ENCODE measurements around the gene SIX1. TPM values are rescaled to one million over a fixed set of nuclear protein-coding genes. Genes with fewer than 3 reads are reported as not detected.

SIX1 gene
- total RNA-seq, 4 donors from 2014 or later = 28.3 to 76.4 (median 56.3) TPM

- DNase-seq = no peak
Observed at GRCh38 chr14:60670989-60671388, 21.7 kb upstream of the SIX1 start.

GRCh38 chr14:60668431-60669112 is 19.3 kb upstream of the SIX1 start:
- Histone ChIP-seq H3K4me1 (peaks cover 20 to 21% of the 10 kb centered on the region in 2 donors), H3K4me3 (no peak overlapping the region), H3K27me3 (no peaks in the 10 kb centered on the region), H3K27ac (peak overlapping the region; percentile 22 to 73 (median 56)), H3K36me3 (no peaks in the 10 kb centered on the region), H3K9me3 (no peaks in the 10 kb centered on the region)
- DNase-seq (no peak), ATAC-seq (no peak)
- in situ Hi-C loops (cut with MboI; ENCODE audit: low sequenced_read_pairs in 4 of 4) (loop anchor here in 1 of 4 donors (10.0 kb wide), 1 partner anchor 56 kb away; the partner anchor contains the start of gene SIX4), intact Hi-C loops (cut with DNase I; ENCODE audit: low total_unique reads) (no loop called here)
- no peak for TF ChIP-seq POLR2A (IDR thresholded peaks at IDR 0.05)
- TF ChIP-seq CTCF (IDR thresholded peaks at IDR 0.05 in 4 of 5, conservative IDR thresholded peaks at IDR 0.05 in 1 of 5) = no peak

More at GRCh38 chr14:60670989-60671388, 21.7 kb upstream of the SIX1 start:
- H3K9me3 ChIP-seq = no peaks in the 10 kb centered on the region
- intact Hi-C loops (cut with DNase I; ENCODE audit: low total_unique reads) = no loop called here
- no peak overlapping the region for H3K4me3 ChIP-seq
- no peaks in the 10 kb centered on the region for H3K36me3 ChIP-seq
- peak; percentile 63 to 69 for ATAC-seq
- in situ Hi-C loops (cut with MboI; ENCODE audit: low sequenced_read_pairs in 4 of 4) = no loop called here
- no peaks in the 10 kb centered on the region for H3K27me3 ChIP-seq
- no peak for TF ChIP-seq CTCF (IDR thresholded peaks at IDR 0.05 in 4 of 5, conservative IDR thresholded peaks at IDR 0.05 in 1 of 5)
- no peak for TF ChIP-seq POLR2A (IDR thresholded peaks at IDR 0.05)
- H3K27ac ChIP-seq = peak overlapping the region; percentile 43 to 73 (median 56)
- H3K4me1 ChIP-seq = peaks cover 7 to 11% of the 10 kb centered on the region in 2 donors

- DNase-seq (no peak), ATAC-seq (peak in 1 of 2 donors; percentile 32)
- Histone ChIP-seq H3K36me3 (no peaks in the 10 kb centered on the region), H3K9me3 (no peaks in the 10 kb centered on the region), H3K27me3 (no peaks in the 10 kb centered on the region), H3K4me3 (peak overlapping the region in 1 of 4 donors; percentile 7), H3K27ac (peak overlapping the region; percentile 54 to 84 (median 62)), H3K4me1 (peaks cover 13 to 14% of the 10 kb centered on the region in 2 donors)
- TF ChIP-seq CTCF (IDR thresholded peaks at IDR 0.05 in 4 of 5, conservative IDR thresholded peaks at IDR 0.05 in 1 of 5) (no peak), POLR2A (IDR thresholded peaks at IDR 0.05) (no peak)
- intact Hi-C loops (cut with DNase I; ENCODE audit: low total_unique reads) = no loop called here
- in situ Hi-C loops (cut with MboI; ENCODE audit: low sequenced_read_pairs in 4 of 4) = loop anchor here in 1 of 4 donors (10.0 kb wide), 1 partner anchor 60 kb away; the partner anchor contains the start of gene SIX4
Observed at GRCh38 chr14:60665177-60665550, 15.9 kb upstream of the SIX1 start.

DNA sequence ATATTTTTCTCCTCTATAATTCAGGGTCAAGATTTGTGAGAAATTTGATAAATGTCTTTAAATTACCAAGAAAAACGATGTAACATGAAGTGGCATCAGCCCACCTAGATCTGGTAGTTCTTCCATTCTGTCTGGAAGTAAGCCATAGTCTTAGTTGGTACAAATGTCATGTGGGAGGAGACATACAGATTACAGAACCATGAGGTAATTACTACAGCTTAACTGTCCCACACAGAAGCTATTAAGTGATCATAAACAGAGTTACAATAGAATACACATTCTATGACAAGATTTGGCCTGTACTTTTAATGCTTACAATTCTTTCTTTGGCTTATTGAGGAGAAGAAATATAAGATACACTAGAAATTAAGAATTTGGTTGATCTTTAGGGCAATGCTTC is 13.7 kb upstream of the SIX1 start:
- ATAC-seq = peak in 1 of 2 donors; percentile 74
- TF ChIP-seq CTCF (IDR thresholded peaks at IDR 0.05 in 4 of 5, conservative IDR thresholded peaks at IDR 0.05 in 1 of 5) = no peak
- no peak for TF ChIP-seq POLR2A (IDR thresholded peaks at IDR 0.05)
- Histone ChIP-seq H3K4me1 (peaks cover 26 to 27% of the 10 kb centered on the region in 2 donors), H3K27ac (peak overlapping the region; percentile 4 to 84 (median 28)), H3K27me3 (no peaks in the 10 kb centered on the region), H3K9me3 (no peaks in the 10 kb centered on the region), H3K36me3 (no peaks in the 10 kb centered on the region), H3K4me3 (no peak overlapping the region)
- in situ Hi-C loops (cut with MboI; ENCODE audit: low sequenced_read_pairs in 4 of 4) = loop anchor here in 2 of 4 donors (5.0 to 10.0 kb wide), 2 partner anchors 54 to 62 kb away; partner anchors contain the start of gene SIX4 (in 1 of the 2)
- intact Hi-C loops (cut with DNase I; ENCODE audit: low total_unique reads) = no loop called here
- no peak for DNase-seq

Measured in gastrocnemius medialis (tissue), 4 donors.